A673 (cell line): ENCODE results near the gene RAB4A.

Source experiments
- CTCF ChIP-seq: fragments of 300-800, 200-600 bp; sonication (generic); conservative IDR thresholded peaks from 2 replicates; pipeline ENCODE4 v1.5.1; 2017; ENCODE audit warnings: low read depth, mild to moderate bottlenecking, antibody characterized with exemption, low read length, moderate library complexity, mixed read lengths
- EZH2 ChIP-seq: fragments of 200-600 bp; sonication (generic); IDR thresholded peaks from 2 replicates; pipeline ENCODE4 v1.6.1; 2017; ENCODE audit warnings: borderline replicate concordance, low read depth, mild to moderate bottlenecking, mixed read lengths, antibody characterized with exemption, low read length; ENCODE audit not compliant: poor library complexity, severe bottlenecking

GRCh38 chr1:229316166-229316565 lies 45.3 kb downstream of the RAB4A start:
- TF ChIP-seq CTCF (no peak), EZH2 (no peak)
